ENCODE measurements around the gene GLRX. TPM values are rescaled to one million over a fixed set of nuclear protein-coding genes. Genes with fewer than 3 reads are reported as not detected.

Gene GLRX
- polyA plus RNA-seq, 1 experiment: 295 TPM

DNA sequence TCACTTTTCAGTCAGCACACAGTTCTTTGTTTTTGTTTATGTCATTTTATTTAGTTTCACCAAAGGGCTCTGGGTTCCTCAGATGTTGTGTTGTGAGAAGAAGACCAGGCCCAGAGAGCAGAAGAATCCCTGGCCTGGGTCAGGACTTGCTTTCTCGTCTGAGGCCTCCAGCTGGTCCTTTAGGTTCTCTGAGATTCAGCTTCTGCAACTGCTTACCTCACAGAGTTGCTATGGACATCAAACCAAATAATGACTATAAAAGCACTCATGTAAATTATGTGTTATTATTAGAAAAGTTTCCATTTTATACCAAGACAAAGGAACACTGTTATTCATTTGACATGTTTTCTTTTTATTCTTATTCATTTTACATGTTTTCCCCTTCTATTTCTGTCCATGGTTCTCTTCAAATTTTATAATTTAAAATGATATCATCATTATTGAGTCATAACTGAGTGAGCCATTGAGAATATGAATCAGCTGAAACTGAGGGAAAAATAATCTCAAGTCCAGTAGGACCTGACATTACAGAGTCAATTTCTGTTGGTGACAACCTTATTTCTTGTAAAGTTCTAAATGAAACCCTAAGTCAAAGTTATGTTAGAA lies 44.0 kb upstream of the GLRX start:
- TF ChIP-seq, protein P1, sequence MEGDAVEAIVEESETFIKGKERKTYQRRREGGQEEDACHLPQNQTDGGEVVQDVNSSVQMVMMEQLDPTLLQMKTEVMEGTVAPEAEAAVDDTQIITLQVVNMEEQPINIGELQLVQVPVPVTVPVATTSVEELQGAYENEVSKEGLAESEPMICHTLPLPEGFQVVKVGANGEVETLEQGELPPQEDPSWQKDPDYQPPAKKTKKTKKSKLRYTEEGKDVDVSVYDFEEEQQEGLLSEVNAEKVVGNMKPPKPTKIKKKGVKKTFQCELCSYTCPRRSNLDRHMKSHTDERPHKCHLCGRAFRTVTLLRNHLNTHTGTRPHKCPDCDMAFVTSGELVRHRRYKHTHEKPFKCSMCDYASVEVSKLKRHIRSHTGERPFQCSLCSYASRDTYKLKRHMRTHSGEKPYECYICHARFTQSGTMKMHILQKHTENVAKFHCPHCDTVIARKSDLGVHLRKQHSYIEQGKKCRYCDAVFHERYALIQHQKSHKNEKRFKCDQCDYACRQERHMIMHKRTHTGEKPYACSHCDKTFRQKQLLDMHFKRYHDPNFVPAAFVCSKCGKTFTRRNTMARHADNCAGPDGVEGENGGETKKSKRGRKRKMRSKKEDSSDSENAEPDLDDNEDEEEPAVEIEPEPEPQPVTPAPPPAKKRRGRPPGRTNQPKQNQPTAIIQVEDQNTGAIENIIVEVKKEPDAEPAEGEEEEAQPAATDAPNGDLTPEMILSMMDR (IDR thresholded peaks at IDR 0.05; ENCODE audit: insufficient read depth, low read depth, low read length): no peak
- Histone ChIP-seq H3K4me3 (ENCODE audit: low read depth, low read length) (no peak overlapping the region), H3K36me3 (ENCODE audit: control insufficient read depth, insufficient read depth, low read length) (no peaks in the 10 kb centered on the region), H3K27me3 (ENCODE audit: control insufficient read depth, insufficient read depth, low read length) (no peaks in the 10 kb centered on the region)
- ChIA-PET CTCF (no interaction called here), POLR2A (no interaction called here)
- DNase-seq (ENCODE audit: low read depth): no peak

GRCh38 chr5:95864944-95865504 lies 42.5 kb upstream of the GLRX start:
- H3K4me3 ChIP-seq (ENCODE audit: low read depth, low read length): no peak overlapping the region
- no peaks in the 10 kb centered on the region for H3K36me3 ChIP-seq (ENCODE audit: control insufficient read depth, insufficient read depth, low read length)
- TF ChIP-seq, protein P1 (IDR thresholded peaks at IDR 0.05; ENCODE audit: insufficient read depth, low read depth, low read length): no peak
- DNase-seq (ENCODE audit: low read depth): no peak
- CTCF ChIA-PET: interaction anchor here (0.5 to 1.2 kb wide), 2 partner anchors 9 to 46 kb away, joined by 3 read pairs; no protein-coding TSS in a partner anchor
- POLR2A ChIA-PET: interaction anchor here (0.6 kb wide), 3 partner anchors 30 to 142 kb away, joined by 4 to 17 read pairs (median 6); no protein-coding TSS in a partner anchor
- H3K27me3 ChIP-seq (ENCODE audit: control insufficient read depth, insufficient read depth, low read length): no peaks in the 10 kb centered on the region

GRCh38 chr5:95864456-95864855 lies 41.9 kb upstream of the GLRX start:
- ChIA-PET POLR2A (interaction anchor here (0.6 kb wide), 2 partner anchors 30 to 52 kb away, joined by 4 to 17 read pairs; no protein-coding TSS in a partner anchor), CTCF (interaction anchor here (0.5 to 1.2 kb wide), 3 partner anchors 9 to 46 kb away, joined by 3 read pairs; no protein-coding TSS in a partner anchor)
- no peaks in the 10 kb centered on the region for H3K36me3 ChIP-seq (ENCODE audit: control insufficient read depth, insufficient read depth, low read length)
- no peak overlapping the region for H3K4me3 ChIP-seq (ENCODE audit: low read depth, low read length)
- no peaks in the 10 kb centered on the region for H3K27me3 ChIP-seq (ENCODE audit: control insufficient read depth, insufficient read depth, low read length)
- no peak for DNase-seq (ENCODE audit: low read depth)
- TF ChIP-seq, protein P1 (IDR thresholded peaks at IDR 0.05; ENCODE audit: insufficient read depth, low read depth, low read length): no peak

GRCh38 chr5:95863383-95863757 lies 40.8 kb upstream of the GLRX start:
- CTCF ChIA-PET: interaction anchor here (0.9 to 1.0 kb wide), 2 partner anchors 11 to 139 kb away, joined by 3 read pairs; no protein-coding TSS in a partner anchor
- H3K36me3 ChIP-seq (ENCODE audit: control insufficient read depth, insufficient read depth, low read length): no peaks in the 10 kb centered on the region

More at GRCh38 chr5:95863383-95863757, 40.8 kb upstream of the GLRX start:
- TF ChIP-seq, protein P1 (IDR thresholded peaks at IDR 0.05; ENCODE audit: insufficient read depth, low read depth, low read length): no peak
- POLR2A ChIA-PET: interaction anchor here (0.6 kb wide), 1 partner anchor 374 kb away, joined by 4 read pairs; no protein-coding TSS in a partner anchor
- no peak overlapping the region for H3K4me3 ChIP-seq (ENCODE audit: low read depth, low read length)
- DNase-seq (ENCODE audit: low read depth): no peak
- H3K27me3 ChIP-seq (ENCODE audit: control insufficient read depth, insufficient read depth, low read length): no peaks in the 10 kb centered on the region
